NCI-H1436 (cell line): ENCODE results near the gene NNMT.
"Not testable (repeated sequence)": the region's sequence is repeated elsewhere in the genome, so short reads cannot be mapped to it uniquely, and the experiment has no call there.

Experiments used
- DNase-seq: peaks from one replicate; lab custom pipeline; 2025; lab: John Stamatoyannopoulos, UW

NNMT gene

GRCh38 chr11:114310095-114310494 lies 13.9 kb downstream of the NNMT start:
- no peak for DNase-seq

- no peak for DNase-seq
These were observed 15.7 kb downstream of the NNMT start for GRCh38 chr11:114311946-114312345.

GRCh38 chr11:114314096-114314495 lies 17.9 kb downstream of the NNMT start:
- DNase-seq: no peak

GRCh38 chr11:114315749-114316368 lies 19.7 kb downstream of the NNMT start:
- DNase-seq: no peak

DNA sequence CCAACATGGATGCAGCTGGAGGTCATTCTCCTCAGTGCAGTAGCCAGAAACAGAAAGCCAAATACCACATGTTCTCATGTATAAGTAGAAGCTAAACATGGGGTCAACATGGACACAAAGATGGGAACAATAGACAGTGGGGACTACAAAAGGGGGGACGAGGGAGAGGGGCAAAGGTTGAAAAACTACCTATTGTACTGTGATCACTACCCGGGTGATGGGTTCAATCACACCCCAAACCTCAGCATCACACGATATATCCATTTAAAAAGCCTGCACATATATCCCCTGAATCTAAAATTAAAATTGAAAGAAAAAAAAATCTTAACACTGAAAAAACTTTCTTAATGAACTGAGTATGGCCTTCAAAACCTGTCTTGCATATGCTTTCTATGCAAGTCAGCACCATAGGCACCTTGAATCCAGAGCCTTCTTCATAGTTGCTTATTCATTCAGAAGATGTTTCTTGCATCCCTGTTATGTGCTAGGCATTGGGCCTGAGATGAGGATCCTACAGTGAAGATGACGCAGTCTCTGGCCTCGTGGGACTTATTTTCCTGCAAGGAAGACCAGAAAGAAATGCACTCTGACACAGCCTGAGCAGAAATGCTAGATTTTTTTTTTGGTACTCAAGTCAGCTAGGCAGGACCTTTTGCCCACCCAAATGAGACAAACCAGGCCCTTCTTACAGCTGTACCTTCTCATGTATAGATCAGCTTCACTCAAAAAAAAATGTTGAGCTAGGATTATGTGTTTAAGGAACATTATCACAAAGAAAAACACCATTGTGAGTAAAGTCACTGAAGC lies 21.0 kb downstream of the NNMT start:
- no peak for DNase-seq

DNA sequence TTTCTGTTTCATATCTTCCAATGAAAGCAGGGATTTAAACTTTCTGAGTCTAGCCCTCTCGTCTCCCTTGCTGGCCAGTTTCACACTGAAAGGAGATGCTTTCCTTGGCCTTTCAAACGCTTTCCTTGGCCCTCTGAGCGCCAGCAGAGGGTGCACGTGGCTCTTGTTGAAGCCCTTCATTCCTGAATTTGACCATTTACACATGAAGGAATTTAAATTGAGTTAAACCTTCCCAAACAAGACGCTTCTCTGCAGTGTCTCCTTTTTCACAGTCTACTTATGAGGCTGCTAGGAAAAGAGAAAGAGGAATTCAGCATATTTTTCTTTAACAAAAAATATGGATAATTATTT lies 21.6 kb downstream of the NNMT start:
- no peak for DNase-seq

- DNase-seq: peak; percentile 72
These were observed 22.2 kb downstream of the NNMT start for GRCh38 chr11:114318361-114318760.

GRCh38 chr11:114319716-114320328 lies 23.6 kb downstream of the NNMT start:
- DNase-seq: no peak

- no peak for DNase-seq
These were observed 25.5 kb downstream of the NNMT start for GRCh38 chr11:114321621-114322257.

- DNase-seq: no peak
These were observed 26.7 kb downstream of the NNMT start for GRCh38 chr11:114322934-114323333.

GRCh38 chr11:114326151-114326550 lies 30.0 kb downstream of the NNMT start:
- no peak for DNase-seq

- DNase-seq: no peak
These were observed 30.6 kb downstream of the NNMT start for GRCh38 chr11:114326776-114327175.

DNA sequence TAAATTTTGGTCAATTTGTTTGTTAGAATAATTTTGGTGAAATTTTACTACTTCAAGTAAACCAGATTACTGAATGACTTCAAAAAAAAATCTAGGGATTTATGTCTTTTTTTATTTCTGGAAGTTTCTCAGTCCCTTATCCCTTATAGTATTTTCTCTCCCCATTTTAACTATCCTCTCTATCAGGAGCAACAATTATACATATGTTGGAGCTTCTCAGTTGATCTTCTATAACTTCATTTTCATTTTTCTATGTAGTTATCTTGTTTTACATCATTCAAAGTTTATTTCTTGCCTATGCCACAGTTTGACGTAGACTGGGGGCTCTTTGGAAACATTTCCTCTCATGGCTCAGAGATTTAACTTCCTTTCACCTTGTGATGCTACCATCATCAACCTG lies 34.2 kb downstream of the NNMT start:
- DNase-seq: no peak

GRCh38 chr11:114340311-114341131 lies 44.3 kb downstream of the NNMT start:
- peak; percentile 33 for DNase-seq

- DNase-seq: not testable (repeated sequence)
These were observed 45.5 kb downstream of the NNMT start for GRCh38 chr11:114341667-114342066.

- no peak for DNase-seq
These were observed 46.3 kb downstream of the NNMT start for GRCh38 chr11:114342476-114342875.

DNA sequence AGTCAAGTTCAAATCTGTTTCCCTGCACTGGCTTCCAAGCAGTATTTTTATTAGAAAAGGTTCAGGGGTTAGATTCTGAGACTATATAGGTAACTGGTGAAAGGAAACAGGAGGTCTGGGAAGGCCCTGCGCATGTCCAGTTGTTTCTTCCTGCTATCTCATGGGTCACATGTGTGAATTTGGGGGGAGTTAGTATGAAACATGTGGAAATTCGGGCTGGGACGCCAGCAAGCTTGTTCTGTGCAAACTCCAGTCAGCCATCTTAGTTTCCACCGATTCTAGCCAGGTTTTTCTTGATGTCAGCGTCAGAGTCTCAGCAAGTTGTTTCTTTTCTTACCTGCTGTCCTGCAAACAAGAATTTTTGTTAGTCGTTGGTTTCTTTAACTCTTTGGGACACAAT lies 46.8 kb downstream of the NNMT start:
- no peak for DNase-seq

- no peak for DNase-seq
These were observed 47.3 kb downstream of the NNMT start for GRCh38 chr11:114343493-114343892.

DNA sequence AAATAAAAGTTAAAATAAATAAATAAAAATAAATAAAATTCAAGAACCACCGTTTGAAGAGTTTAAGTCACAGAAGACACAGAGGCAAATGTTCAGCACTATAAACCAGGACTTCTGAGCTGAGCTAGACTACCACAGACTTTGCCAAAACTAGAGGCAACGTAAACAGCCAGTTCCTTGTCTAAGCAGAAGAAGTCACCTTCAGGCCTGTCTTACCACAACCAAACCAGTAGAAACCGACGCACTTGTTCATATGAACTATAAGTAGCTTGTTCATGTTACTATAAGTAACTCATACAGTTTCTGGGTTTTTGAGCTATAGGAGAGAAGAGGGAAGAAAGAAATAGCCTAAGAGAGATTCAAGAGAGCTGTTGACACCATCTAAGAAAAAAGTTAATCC lies 48.3 kb downstream of the NNMT start:
- DNase-seq: no peak

DNA sequence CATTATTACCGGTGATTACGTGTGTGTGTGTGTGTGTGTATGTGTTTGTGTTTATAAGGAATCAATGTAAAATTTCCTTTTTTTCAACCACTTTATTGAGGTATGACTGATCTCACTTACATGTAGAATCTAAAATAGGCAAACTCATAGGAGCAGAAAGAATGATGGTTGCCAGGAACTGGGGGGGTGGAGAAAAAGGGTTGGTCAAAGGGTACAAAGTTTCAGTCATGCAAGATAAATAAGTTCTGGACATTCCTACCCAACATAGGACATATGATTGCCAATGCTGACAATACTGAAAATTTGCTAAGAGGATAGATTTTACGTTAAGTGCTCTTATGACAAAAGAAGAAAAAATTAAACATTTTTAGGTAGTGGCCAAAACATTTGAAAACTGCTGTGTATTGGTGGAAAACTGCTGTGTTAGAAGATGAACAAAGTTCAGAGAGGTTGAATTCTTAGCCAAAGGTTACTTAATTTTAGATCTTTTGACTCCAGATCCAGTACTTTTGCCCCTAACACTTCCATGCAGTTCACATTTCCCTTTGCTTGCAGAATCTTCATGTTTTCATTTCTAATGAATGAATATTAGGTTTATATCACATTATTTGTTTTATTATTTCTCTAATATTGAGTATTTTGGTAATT lies 49.5 kb downstream of the NNMT start:
- DNase-seq: no peak

- DNase-seq: no peak
These were observed 50.5 kb downstream of the NNMT start for GRCh38 chr11:114346709-114347141.
